SIG-M5 (cell line): Measurements from ENCODE around the gene NELL2.
"Not testable (repeated sequence)": the region's sequence is repeated elsewhere in the genome, so short reads cannot be mapped to it uniquely, and the experiment has no call there.

ENCODE experiments used
- DNase-seq: peaks from one replicate; lab custom pipeline; 2025; lab: John Stamatoyannopoulos, UW

NELL2 gene

GRCh38 chr12:44778863-44779262 lies 97.3 kb downstream of the NELL2 start:
- no peak for DNase-seq

GRCh38 chr12:44777044-44777443 lies 99.1 kb downstream of the NELL2 start:
- DNase-seq: no peak

- DNase-seq: no peak
Observed at GRCh38 chr12:44775901-44776300, 100.2 kb downstream of the NELL2 start.

- no peak for DNase-seq
Observed at GRCh38 chr12:44774815-44775411, 101.2 kb downstream of the NELL2 start.

- no peak for DNase-seq
Observed at GRCh38 chr12:44771485-44772021, 104.6 kb downstream of the NELL2 start.

- DNase-seq: no peak
Observed at GRCh38 chr12:44765796-44766195, 110.3 kb downstream of the NELL2 start.

GRCh38 chr12:44763021-44763420 lies 113.1 kb downstream of the NELL2 start:
- DNase-seq: no peak

- no peak for DNase-seq
Observed at GRCh38 chr12:44759289-44759688, 116.8 kb downstream of the NELL2 start.

- no peak for DNase-seq
Observed at GRCh38 chr12:44750468-44750867, 125.6 kb downstream of the NELL2 start.

- DNase-seq: no peak
Observed at GRCh38 chr12:44749566-44749965, 126.5 kb downstream of the NELL2 start.

GRCh38 chr12:44748950-44749468 lies 127.1 kb downstream of the NELL2 start:
- DNase-seq: no peak

- DNase-seq: not testable (repeated sequence)
Observed at GRCh38 chr12:44741292-44741980, 134.7 kb downstream of the NELL2 start.

GRCh38 chr12:44738051-44738450 lies 138.1 kb downstream of the NELL2 start:
- no peak for DNase-seq

GRCh38 chr12:44728566-44728965 lies 147.5 kb downstream of the NELL2 start:
- no peak for DNase-seq

- DNase-seq: no peak
Observed at GRCh38 chr12:44720265-44720664, 155.8 kb downstream of the NELL2 start.

- DNase-seq: no peak
Observed at GRCh38 chr12:44717612-44718011, 158.5 kb downstream of the NELL2 start.

GRCh38 chr12:44716711-44717110 lies 159.4 kb downstream of the NELL2 start:
- no peak for DNase-seq

- no peak for DNase-seq
Observed at GRCh38 chr12:44711736-44712135, 164.4 kb downstream of the NELL2 start.

GRCh38 chr12:44709166-44709565 lies 166.9 kb downstream of the NELL2 start:
- no peak for DNase-seq

GRCh38 chr12:44708218-44708617 lies 167.9 kb downstream of the NELL2 start:
- no peak for DNase-seq

GRCh38 chr12:44703182-44703910 lies 172.8 kb downstream of the NELL2 start:
- DNase-seq: no peak

- DNase-seq: no peak
Observed at GRCh38 chr12:44697511-44697910, 178.6 kb downstream of the NELL2 start.

- no peak for DNase-seq
Observed at GRCh38 chr12:44696542-44696941, 179.6 kb downstream of the NELL2 start.
